ENCODE results near the gene HYOU1. TPM values are rescaled to one million over a fixed set of nuclear protein-coding genes. Genes with fewer than 3 reads are reported as not detected.

Gene HYOU1
- total and polyA plus RNA-seq, 2 experiments from 2014 or later, result 48.2 to 229 TPM

DNA sequence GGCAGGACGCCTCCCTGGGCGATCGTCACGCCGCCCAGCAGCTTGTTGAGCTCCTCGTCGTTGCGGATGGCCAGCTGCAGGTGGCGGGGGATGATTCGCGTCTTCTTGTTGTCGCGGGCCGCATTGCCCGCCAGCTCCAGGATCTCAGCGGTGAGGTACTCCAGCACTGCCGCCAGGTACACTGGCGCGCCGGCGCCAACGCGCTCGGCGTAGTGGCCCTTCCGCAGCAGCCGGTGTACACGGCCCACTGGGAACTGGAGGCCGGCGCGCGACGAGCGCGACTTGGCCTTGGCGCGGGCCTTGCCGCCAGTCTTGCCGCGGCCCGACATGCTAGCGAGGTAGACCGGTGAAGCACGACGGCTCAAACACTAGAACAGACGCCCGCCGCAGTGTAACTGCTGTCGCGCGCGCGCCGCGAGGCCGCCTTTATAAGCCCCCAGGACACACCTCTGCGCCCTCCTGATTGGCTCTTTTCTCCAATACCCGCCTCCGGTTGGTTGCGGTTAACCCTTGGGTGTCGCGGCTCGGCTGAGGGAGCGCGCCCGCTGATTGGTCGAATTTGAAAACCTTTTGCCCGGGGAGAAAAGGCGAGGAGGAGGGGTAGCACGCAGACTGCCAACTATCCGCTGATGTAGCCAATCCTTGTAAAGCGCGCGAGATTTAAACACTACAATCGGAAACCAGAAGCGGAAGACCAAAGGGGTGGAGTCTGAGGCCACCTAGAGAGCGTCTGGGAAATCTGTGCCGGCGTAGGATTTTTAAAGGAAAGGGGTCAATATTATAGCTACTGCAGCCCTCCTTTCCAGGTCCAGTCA is 38.3 kb upstream of the HYOU1 start:
- DNase-seq (ENCODE audit: low spot score) (peak; percentile 100), ATAC-seq (peak; percentile 78)
- Histone ChIP-seq H3K27ac (ENCODE audit: low read depth) (peak overlapping the region; percentile 13), H3K4me1 (ENCODE audit: insufficient read depth) (peaks cover 19% of the 10 kb centered on the region), H3K4me2 (peak overlapping the region; percentile 100), H3K79me2 (replicated peaks; ENCODE audit: insufficient read depth) (peaks cover 41% of the 10 kb centered on the region), H4K20me1 (replicated peaks; ENCODE audit: insufficient read depth) (peaks cover 26% of the 10 kb centered on the region; the same call in 1 of the 2 replicates), H3K27me3 (ENCODE audit: insufficient read depth) (no peaks in the 10 kb centered on the region), H2AFZ (no peak overlapping the region), H3K36me3 (ENCODE audit: insufficient read depth) (peaks cover 19% of the 10 kb centered on the region), H3K4me3 (peak overlapping the region; percentile 96), H3K9me2 (ENCODE audit: insufficient read depth) (no peaks in the 10 kb centered on the region), H3F3A (replicated peaks; ENCODE audit: low read depth) (peaks cover 44% of the 10 kb centered on the region)
- H3K27ac Mint-ChIP-seq, result peak overlapping the region; percentile 98
- H3K27me3 Mint-ChIP-seq (ENCODE audit: insufficient read depth, low read depth, poor library complexity), result peaks cover 27% of the 10 kb centered on the region
- peaks cover 16% of the 10 kb centered on the region for H3K4me1 Mint-ChIP-seq
- no peaks in the 10 kb centered on the region; the same call in 2 of the 3 replicates for H3K9me3 Mint-ChIP-seq
- H3K36me3 Mint-ChIP-seq (ENCODE audit: low read depth), result peaks cover 71% of the 10 kb centered on the region
- TF ChIP-seq EZH2 (IDR thresholded peaks at IDR 0.05; ENCODE audit: low read depth, unreplicated experiment) (no peak), ZNF114 (CRISPR knock-in tag; IDR thresholded peaks at IDR 0.05) (no peak), JUNB (IDR thresholded peaks at IDR 0.05; ENCODE audit: unreplicated experiment) (no peak), NANOG (IDR thresholded peaks at IDR 0.05; ENCODE audit: borderline replicate concordance) (0 out of 2 replicates have a peak, but pooled peaks have one; percentile 18), EZH2phosphoT487 (IDR thresholded peaks at IDR 0.05; ENCODE audit: unreplicated experiment) (no peak), ZNF331 (CRISPR knock-in tag; IDR thresholded peaks at IDR 0.05; ENCODE audit: low read depth) (no peak), CREB1 (CRISPR knock-in tag; IDR thresholded peaks at IDR 0.05; ENCODE audit: low read depth) (peak; percentile 64), STAT1 (IDR thresholded peaks at IDR 0.05; ENCODE audit: unreplicated experiment) (no peak), POLR2AphosphoS5 (IDR thresholded peaks at IDR 0.05; ENCODE audit: low read depth) (peak; percentile 100)
- TF ChIP-seq, protein P1, sequence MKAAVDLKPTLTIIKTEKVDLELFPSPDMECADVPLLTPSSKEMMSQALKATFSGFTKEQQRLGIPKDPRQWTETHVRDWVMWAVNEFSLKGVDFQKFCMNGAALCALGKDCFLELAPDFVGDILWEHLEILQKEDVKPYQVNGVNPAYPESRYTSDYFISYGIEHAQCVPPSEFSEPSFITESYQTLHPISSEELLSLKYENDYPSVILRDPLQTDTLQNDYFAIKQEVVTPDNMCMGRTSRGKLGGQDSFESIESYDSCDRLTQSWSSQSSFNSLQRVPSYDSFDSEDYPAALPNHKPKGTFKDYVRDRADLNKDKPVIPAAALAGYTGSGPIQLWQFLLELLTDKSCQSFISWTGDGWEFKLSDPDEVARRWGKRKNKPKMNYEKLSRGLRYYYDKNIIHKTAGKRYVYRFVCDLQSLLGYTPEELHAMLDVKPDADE (IDR thresholded peaks at IDR 0.05), result peak; percentile 52; the same call in 1 of the 2 replicates
- TF ChIP-seq, protein P2, sequence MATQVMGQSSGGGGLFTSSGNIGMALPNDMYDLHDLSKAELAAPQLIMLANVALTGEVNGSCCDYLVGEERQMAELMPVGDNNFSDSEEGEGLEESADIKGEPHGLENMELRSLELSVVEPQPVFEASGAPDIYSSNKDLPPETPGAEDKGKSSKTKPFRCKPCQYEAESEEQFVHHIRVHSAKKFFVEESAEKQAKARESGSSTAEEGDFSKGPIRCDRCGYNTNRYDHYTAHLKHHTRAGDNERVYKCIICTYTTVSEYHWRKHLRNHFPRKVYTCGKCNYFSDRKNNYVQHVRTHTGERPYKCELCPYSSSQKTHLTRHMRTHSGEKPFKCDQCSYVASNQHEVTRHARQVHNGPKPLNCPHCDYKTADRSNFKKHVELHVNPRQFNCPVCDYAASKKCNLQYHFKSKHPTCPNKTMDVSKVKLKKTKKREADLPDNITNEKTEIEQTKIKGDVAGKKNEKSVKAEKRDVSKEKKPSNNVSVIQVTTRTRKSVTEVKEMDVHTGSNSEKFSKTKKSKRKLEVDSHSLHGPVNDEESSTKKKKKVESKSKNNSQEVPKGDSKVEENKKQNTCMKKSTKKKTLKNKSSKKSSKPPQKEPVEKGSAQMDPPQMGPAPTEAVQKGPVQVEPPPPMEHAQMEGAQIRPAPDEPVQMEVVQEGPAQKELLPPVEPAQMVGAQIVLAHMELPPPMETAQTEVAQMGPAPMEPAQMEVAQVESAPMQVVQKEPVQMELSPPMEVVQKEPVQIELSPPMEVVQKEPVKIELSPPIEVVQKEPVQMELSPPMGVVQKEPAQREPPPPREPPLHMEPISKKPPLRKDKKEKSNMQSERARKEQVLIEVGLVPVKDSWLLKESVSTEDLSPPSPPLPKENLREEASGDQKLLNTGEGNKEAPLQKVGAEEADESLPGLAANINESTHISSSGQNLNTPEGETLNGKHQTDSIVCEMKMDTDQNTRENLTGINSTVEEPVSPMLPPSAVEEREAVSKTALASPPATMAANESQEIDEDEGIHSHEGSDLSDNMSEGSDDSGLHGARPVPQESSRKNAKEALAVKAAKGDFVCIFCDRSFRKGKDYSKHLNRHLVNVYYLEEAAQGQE (IDR thresholded peaks at IDR 0.05; ENCODE audit: unreplicated experiment), result no peak
- TF ChIP-seq, protein P3, sequence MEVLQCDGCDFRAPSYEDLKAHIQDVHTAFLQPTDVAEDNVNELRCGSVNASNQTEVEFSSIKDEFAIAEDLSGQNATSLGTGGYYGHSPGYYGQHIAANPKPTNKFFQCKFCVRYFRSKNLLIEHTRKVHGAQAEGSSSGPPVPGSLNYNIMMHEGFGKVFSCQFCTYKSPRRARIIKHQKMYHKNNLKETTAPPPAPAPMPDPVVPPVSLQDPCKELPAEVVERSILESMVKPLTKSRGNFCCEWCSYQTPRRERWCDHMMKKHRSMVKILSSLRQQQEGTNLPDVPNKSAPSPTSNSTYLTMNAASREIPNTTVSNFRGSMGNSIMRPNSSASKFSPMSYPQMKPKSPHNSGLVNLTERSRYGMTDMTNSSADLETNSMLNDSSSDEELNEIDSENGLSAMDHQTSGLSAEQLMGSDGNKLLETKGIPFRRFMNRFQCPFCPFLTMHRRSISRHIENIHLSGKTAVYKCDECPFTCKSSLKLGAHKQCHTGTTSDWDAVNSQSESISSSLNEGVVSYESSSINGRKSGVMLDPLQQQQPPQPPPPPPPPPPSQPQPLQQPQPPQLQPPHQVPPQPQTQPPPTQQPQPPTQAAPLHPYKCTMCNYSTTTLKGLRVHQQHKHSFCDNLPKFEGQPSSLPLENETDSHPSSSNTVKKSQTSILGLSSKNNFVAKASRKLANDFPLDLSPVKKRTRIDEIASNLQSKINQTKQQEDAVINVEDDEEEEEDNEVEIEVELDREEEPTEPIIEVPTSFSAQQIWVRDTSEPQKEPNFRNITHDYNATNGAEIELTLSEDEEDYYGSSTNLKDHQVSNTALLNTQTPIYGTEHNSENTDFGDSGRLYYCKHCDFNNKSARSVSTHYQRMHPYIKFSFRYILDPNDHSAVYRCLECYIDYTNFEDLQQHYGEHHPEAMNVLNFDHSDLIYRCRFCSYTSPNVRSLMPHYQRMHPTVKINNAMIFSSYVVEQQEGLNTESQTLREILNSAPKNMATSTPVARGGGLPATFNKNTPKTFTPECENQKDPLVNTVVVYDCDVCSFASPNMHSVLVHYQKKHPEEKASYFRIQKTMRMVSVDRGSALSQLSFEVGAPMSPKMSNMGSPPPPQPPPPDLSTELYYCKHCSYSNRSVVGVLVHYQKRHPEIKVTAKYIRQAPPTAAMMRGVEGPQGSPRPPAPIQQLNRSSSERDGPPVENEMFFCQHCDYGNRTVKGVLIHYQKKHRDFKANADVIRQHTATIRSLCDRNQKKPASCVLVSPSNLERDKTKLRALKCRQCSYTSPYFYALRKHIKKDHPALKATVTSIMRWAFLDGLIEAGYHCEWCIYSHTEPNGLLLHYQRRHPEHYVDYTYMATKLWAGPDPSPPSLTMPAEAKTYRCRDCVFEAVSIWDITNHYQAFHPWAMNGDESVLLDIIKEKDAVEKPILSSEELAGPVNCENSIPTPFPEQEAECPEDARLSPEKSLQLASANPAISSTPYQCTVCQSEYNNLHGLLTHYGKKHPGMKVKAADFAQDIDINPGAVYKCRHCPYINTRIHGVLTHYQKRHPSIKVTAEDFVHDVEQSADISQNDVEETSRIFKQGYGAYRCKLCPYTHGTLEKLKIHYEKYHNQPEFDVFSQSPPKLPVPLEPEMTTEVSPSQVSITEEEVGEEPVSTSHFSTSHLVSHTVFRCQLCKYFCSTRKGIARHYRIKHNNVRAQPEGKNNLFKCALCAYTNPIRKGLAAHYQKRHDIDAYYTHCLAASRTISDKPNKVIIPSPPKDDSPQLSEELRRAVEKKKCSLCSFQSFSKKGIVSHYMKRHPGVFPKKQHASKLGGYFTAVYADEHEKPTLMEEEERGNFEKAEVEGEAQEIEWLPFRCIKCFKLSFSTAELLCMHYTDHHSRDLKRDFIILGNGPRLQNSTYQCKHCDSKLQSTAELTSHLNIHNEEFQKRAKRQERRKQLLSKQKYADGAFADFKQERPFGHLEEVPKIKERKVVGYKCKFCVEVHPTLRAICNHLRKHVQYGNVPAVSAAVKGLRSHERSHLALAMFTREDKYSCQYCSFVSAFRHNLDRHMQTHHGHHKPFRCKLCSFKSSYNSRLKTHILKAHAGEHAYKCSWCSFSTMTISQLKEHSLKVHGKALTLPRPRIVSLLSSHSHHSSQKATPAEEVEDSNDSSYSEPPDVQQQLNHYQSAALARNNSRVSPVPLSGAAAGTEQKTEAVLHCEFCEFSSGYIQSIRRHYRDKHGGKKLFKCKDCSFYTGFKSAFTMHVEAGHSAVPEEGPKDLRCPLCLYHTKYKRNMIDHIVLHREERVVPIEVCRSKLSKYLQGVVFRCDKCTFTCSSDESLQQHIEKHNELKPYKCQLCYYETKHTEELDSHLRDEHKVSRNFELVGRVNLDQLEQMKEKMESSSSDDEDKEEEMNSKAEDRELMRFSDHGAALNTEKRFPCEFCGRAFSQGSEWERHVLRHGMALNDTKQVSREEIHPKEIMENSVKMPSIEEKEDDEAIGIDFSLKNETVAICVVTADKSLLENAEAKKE (CRISPR knock-in tag; IDR thresholded peaks at IDR 0.05), result no peak
- TF ChIP-seq, protein P4, sequence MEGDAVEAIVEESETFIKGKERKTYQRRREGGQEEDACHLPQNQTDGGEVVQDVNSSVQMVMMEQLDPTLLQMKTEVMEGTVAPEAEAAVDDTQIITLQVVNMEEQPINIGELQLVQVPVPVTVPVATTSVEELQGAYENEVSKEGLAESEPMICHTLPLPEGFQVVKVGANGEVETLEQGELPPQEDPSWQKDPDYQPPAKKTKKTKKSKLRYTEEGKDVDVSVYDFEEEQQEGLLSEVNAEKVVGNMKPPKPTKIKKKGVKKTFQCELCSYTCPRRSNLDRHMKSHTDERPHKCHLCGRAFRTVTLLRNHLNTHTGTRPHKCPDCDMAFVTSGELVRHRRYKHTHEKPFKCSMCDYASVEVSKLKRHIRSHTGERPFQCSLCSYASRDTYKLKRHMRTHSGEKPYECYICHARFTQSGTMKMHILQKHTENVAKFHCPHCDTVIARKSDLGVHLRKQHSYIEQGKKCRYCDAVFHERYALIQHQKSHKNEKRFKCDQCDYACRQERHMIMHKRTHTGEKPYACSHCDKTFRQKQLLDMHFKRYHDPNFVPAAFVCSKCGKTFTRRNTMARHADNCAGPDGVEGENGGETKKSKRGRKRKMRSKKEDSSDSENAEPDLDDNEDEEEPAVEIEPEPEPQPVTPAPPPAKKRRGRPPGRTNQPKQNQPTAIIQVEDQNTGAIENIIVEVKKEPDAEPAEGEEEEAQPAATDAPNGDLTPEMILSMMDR (conservative IDR thresholded peaks at IDR 0.05; ENCODE audit: low read depth in 2 of 2), result peak in 1 of 2 experiments; percentile 18; a peak in 2 of 4 replicates
- peak overlapping the region; percentile 96 for H3K4me3 Mint-ChIP-seq
